Left ventricle myocardium inferior (tissue), 1 donor: ENCODE data around the gene PAPOLG. TPM values are rescaled to one million over a fixed set of nuclear protein-coding genes. Genes with fewer than 3 reads are reported as not detected.

Source experiments
- DNase-seq: peaks from one replicate; pipeline ENCODE4 v3.0.0-alpha.2; 2020
- H3K27ac ChIP-seq: fragments of 200-600 bp; replicated peaks from 2 replicates; pipeline ENCODE4 v1.8.0; 2021
- H3K27me3 ChIP-seq: fragments of 200-600 bp; 2 replicates; pipeline ENCODE4 v1.8.0; 2021; ENCODE audit warnings: low read depth
- H3K36me3 ChIP-seq: fragments of 200-600 bp; 2 replicates; pipeline ENCODE4 v1.8.0; 2021
- H3K4me1 ChIP-seq: fragments of 200-600 bp; 2 replicates; pipeline ENCODE4 v1.8.0; 2021
- H3K4me3 ChIP-seq: fragments of 200-600 bp; 2 replicates; pipeline ENCODE4 v1.8.0; 2021; ENCODE audit warnings: mild to moderate bottlenecking, moderate library complexity
- H3K9me3 ChIP-seq: fragments of 200-600 bp; replicated peaks from 2 replicates; pipeline ENCODE4 v1.8.0; 2021
- CTCF ChIP-seq: fragments of 200-600 bp; IDR thresholded peaks from 2 replicates; pipeline ENCODE4 v1.8.0; 2021; ENCODE audit warnings: antibody characterized with exemption, mild to moderate bottlenecking, borderline replicate concordance
- intact Hi-C: fragments of 100-400 bp; cut with micrococcal nuclease; formaldehyde crosslinking; loops from one replicate; pipeline ENCODE4 v1.11.0; 2022
- total RNA-seq: library from RNA; stranded (reverse); fragmentation: NEBNext Ultra II Directional; extraction: Animal tissue kit (Norgen Biotek cat#: 25700); gene quantifications from one replicate; pipeline ENCODE4 v1.2.1, GENCODE V29; 2021
- donor health status: DM: no; HTN: yes; CAD: no; lungs with severe emphysema.

PAPOLG gene
- total RNA-seq, 1 donor from 2014 or later = 6.9 TPM

- no peak overlapping the region for H3K4me3 ChIP-seq
- TF ChIP-seq CTCF = no peak
These were observed 19.1 kb downstream of the PAPOLG start for GRCh38 chr2:60775048-60775639.

GRCh38 chr2:60778352-60778751, 22.3 kb downstream of the PAPOLG start:
- intact Hi-C loops = no loop called here
- H3K4me1 ChIP-seq = no peaks in the 10 kb centered on the region
- DNase-seq = no peak
- no peaks in the 10 kb centered on the region for H3K9me3 ChIP-seq
- H3K27me3 ChIP-seq = no peaks in the 10 kb centered on the region
- no peak overlapping the region for H3K4me3 ChIP-seq
- H3K27ac ChIP-seq = no peak overlapping the region
- TF ChIP-seq CTCF = no peak
- peaks cover 90% of the 10 kb centered on the region for H3K36me3 ChIP-seq

More at GRCh38 chr2:60775048-60775639, 19.1 kb downstream of the PAPOLG start:
- no peaks in the 10 kb centered on the region for H3K27me3 ChIP-seq
- H3K4me1 ChIP-seq = no peaks in the 10 kb centered on the region
- intact Hi-C loops = no loop called here
- H3K27ac ChIP-seq = no peak overlapping the region
- no peak for DNase-seq
- H3K9me3 ChIP-seq = no peaks in the 10 kb centered on the region
- peaks cover 91% of the 10 kb centered on the region for H3K36me3 ChIP-seq

GRCh38 chr2:60779426-60779825, 23.4 kb downstream of the PAPOLG start:
- H3K27ac ChIP-seq = no peak overlapping the region
- intact Hi-C loops = no loop called here
- peaks cover 93% of the 10 kb centered on the region for H3K36me3 ChIP-seq
- no peak for TF ChIP-seq CTCF
- no peaks in the 10 kb centered on the region for H3K4me1 ChIP-seq
- no peak overlapping the region for H3K4me3 ChIP-seq
- H3K27me3 ChIP-seq = no peaks in the 10 kb centered on the region
- no peak for DNase-seq
- H3K9me3 ChIP-seq = no peaks in the 10 kb centered on the region

GRCh38 chr2:60780721-60781120, 24.7 kb downstream of the PAPOLG start:
- H3K36me3 ChIP-seq = peaks cover 91% of the 10 kb centered on the region
- H3K4me1 ChIP-seq = no peaks in the 10 kb centered on the region
- intact Hi-C loops = no loop called here
- no peak for DNase-seq
- no peaks in the 10 kb centered on the region for H3K27me3 ChIP-seq
- no peak overlapping the region for H3K27ac ChIP-seq
- TF ChIP-seq CTCF = no peak
- H3K4me3 ChIP-seq = no peak overlapping the region
- no peaks in the 10 kb centered on the region for H3K9me3 ChIP-seq

- peaks cover 97% of the 10 kb centered on the region for H3K36me3 ChIP-seq
- TF ChIP-seq CTCF = no peak
- intact Hi-C loops = loop anchor here (10.0 kb wide), 2 partner anchors 102 to 202 kb away; no protein-coding TSS in a partner anchor
These were observed 37.1 kb downstream of the PAPOLG start for GRCh38 chr2:60793169-60793568.

More at GRCh38 chr2:60793169-60793568, 37.1 kb downstream of the PAPOLG start:
- Histone ChIP-seq H3K27ac (no peak overlapping the region), H3K27me3 (no peaks in the 10 kb centered on the region), H3K9me3 (no peaks in the 10 kb centered on the region), H3K4me3 (no peak overlapping the region), H3K4me1 (no peaks in the 10 kb centered on the region)
- no peak for DNase-seq
